ENCODE results near the gene KIR2DL4.
"Not testable (repeated sequence)": the region's sequence is repeated elsewhere in the genome, so short reads cannot be mapped to it uniquely, and the experiment has no call there.

Gene KIR2DL4

DNA sequence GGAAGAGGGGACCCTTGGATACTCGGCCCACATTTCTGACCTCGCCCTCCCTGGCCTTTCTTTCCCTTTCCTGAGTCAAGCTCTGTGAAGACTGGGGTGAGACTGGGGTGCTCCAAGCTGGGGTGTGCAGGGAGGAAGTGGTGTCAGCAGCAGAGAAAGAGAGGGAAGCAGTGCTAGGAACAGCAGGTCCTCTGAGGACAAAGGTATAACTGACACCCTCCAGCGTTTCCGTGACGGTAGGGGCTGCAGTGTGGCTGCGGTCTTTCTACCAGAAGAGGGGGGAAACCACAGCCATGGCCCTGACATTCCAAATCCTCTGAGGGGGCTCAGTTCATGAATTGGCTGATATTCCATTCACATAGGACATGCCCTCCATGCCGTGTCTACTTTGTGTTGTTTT is 47.9 kb downstream of the KIR2DL4 start:
- no peak overlapping the region for H2BK15ac ChIP-seq (ENCODE audit: low read length)

GRCh38 chr19:54855241-54855640 is 51.8 kb downstream of the KIR2DL4 start:
- peaks cover 0 to 11% of the 10 kb centered on the region in 2 donors for H3K9me3 ChIP-seq (replicated peaks in 1 of 2; ENCODE audit: control insufficient read depth in 2 of 2, insufficient read depth in 1 of 2, low read depth in 1 of 2, low read length in 2 of 2)
- H4K91ac ChIP-seq (ENCODE audit: low read depth, low read length, poor library complexity); H3K18ac ChIP-seq (ENCODE audit: low read length); H2BK15ac ChIP-seq (ENCODE audit: low read length); H3K4me1 ChIP-seq (ENCODE audit: control insufficient read depth in 2 of 2, insufficient read depth in 1 of 2, low read depth in 1 of 2, low read length in 2 of 2); H3K27me3 ChIP-seq (ENCODE audit: control insufficient read depth in 3 of 3, insufficient read depth in 3 of 3, low read depth in 1 of 3, low read length in 3 of 3); H3K9ac ChIP-seq (ENCODE audit: low read depth, low read length, poor library complexity); H3K4ac ChIP-seq (ENCODE audit: low read length); H3K27ac ChIP-seq (replicated peaks; ENCODE audit: low read length); H3K14ac ChIP-seq (ENCODE audit: low read length); H2BK12ac ChIP-seq (ENCODE audit: low read length); H4K8ac ChIP-seq (ENCODE audit: low read depth, low read length); H3K36me3 ChIP-seq (replicated peaks in 1 of 2; ENCODE audit: control insufficient read depth in 2 of 2, insufficient read depth in 2 of 2, low read length in 2 of 2); H2BK5ac ChIP-seq (ENCODE audit: low read length); H2AK5ac ChIP-seq (ENCODE audit: low read depth, low read length); H3K4me2 ChIP-seq (ENCODE audit: insufficient read depth, low read length, poor library complexity, severe bottlenecking); DNase-seq (ENCODE audit: low spot score); H3K79me1 ChIP-seq (ENCODE audit: low read depth, low read length); H2BK120ac ChIP-seq (ENCODE audit: low read depth, low read length); H3K23ac ChIP-seq (ENCODE audit: low read depth, low read length, poor library complexity); H2AFZ ChIP-seq (ENCODE audit: low read length); H3K4me3 ChIP-seq (ENCODE audit: low read length in 2 of 2): not testable (repeated sequence)
- no CpG with 5 or more reads among the region's 1 CpG for WGBS, 2 donors (ENCODE audit: extremely low coverage in 2 of 2, insufficient read length in 2 of 2, insufficient replicate concordance in 1 of 2)

More for the DNA sequence above, 47.9 kb downstream of the KIR2DL4 start:
- H3K23ac ChIP-seq (ENCODE audit: low read depth, low read length, poor library complexity) = no peak overlapping the region
- H3K9me3 ChIP-seq (replicated peaks in 1 of 2; ENCODE audit: control insufficient read depth in 2 of 2, insufficient read depth in 1 of 2, low read depth in 1 of 2, low read length in 2 of 2) = peaks cover 0 to 10% of the 10 kb centered on the region in 2 donors
- no peaks in the 10 kb centered on the region for H3K4me1 ChIP-seq (ENCODE audit: control insufficient read depth in 2 of 2, insufficient read depth in 1 of 2, low read depth in 1 of 2, low read length in 2 of 2)
- H4K8ac ChIP-seq (ENCODE audit: low read depth, low read length) = no peak overlapping the region
- no peak overlapping the region for H3K4ac ChIP-seq (ENCODE audit: low read length)
- no peak overlapping the region for H2AFZ ChIP-seq (ENCODE audit: low read length)
- peaks cover 0 to 8% (median 0%) of the 10 kb centered on the region in 3 experiments for H3K27me3 ChIP-seq (ENCODE audit: control insufficient read depth in 3 of 3, insufficient read depth in 3 of 3, low read depth in 1 of 3, low read length in 3 of 3)
- no peak overlapping the region for H2AK5ac ChIP-seq (ENCODE audit: low read depth, low read length)
- H2BK12ac ChIP-seq (ENCODE audit: low read length) = no peak overlapping the region
- H4K91ac ChIP-seq (ENCODE audit: low read depth, low read length, poor library complexity) = no peak overlapping the region
- H3K9ac ChIP-seq (ENCODE audit: low read depth, low read length, poor library complexity) = no peak overlapping the region
- WGBS, 2 donors (ENCODE audit: extremely low coverage in 2 of 2, insufficient read length in 2 of 2, insufficient replicate concordance in 1 of 2) = no CpG with 5 or more reads among the region's 7 CpGs
- H3K79me1 ChIP-seq (ENCODE audit: low read depth, low read length) = no peaks in the 10 kb centered on the region
- H3K4me3 ChIP-seq (ENCODE audit: low read length in 2 of 2) = no peak overlapping the region
- H3K14ac ChIP-seq (ENCODE audit: low read length) = no peak overlapping the region
- no peak for DNase-seq (ENCODE audit: low spot score)
- no peak overlapping the region for H2BK5ac ChIP-seq (ENCODE audit: low read length)
- H3K27ac ChIP-seq (replicated peaks; ENCODE audit: low read length) = no peak overlapping the region
- H3K36me3 ChIP-seq (replicated peaks in 1 of 2; ENCODE audit: control insufficient read depth in 2 of 2, insufficient read depth in 2 of 2, low read length in 2 of 2) = no peaks in the 10 kb centered on the region
- H3K4me2 ChIP-seq (ENCODE audit: insufficient read depth, low read length, poor library complexity, severe bottlenecking) = no peak overlapping the region
- no peak overlapping the region for H2BK120ac ChIP-seq (ENCODE audit: low read depth, low read length)
- no peak overlapping the region for H3K18ac ChIP-seq (ENCODE audit: low read length)

- not testable (repeated sequence) for H3K4ac ChIP-seq (ENCODE audit: low read length); H2BK12ac ChIP-seq (ENCODE audit: low read length); H2BK5ac ChIP-seq (ENCODE audit: low read length); H3K9ac ChIP-seq (ENCODE audit: low read depth, low read length, poor library complexity); H2BK15ac ChIP-seq (ENCODE audit: low read length); H4K91ac ChIP-seq (ENCODE audit: low read depth, low read length, poor library complexity); H3K36me3 ChIP-seq (replicated peaks in 1 of 2; ENCODE audit: control insufficient read depth in 2 of 2, insufficient read depth in 2 of 2, low read length in 2 of 2); H3K4me2 ChIP-seq (ENCODE audit: insufficient read depth, low read length, poor library complexity, severe bottlenecking); H2BK120ac ChIP-seq (ENCODE audit: low read depth, low read length); DNase-seq (ENCODE audit: low spot score); H3K27me3 ChIP-seq (ENCODE audit: control insufficient read depth in 3 of 3, insufficient read depth in 3 of 3, low read depth in 1 of 3, low read length in 3 of 3); H3K79me1 ChIP-seq (ENCODE audit: low read depth, low read length); H3K18ac ChIP-seq (ENCODE audit: low read length); H2AFZ ChIP-seq (ENCODE audit: low read length); H3K4me3 ChIP-seq (ENCODE audit: low read length in 2 of 2); H4K8ac ChIP-seq (ENCODE audit: low read depth, low read length); H3K23ac ChIP-seq (ENCODE audit: low read depth, low read length, poor library complexity); H3K27ac ChIP-seq (replicated peaks; ENCODE audit: low read length); H2AK5ac ChIP-seq (ENCODE audit: low read depth, low read length); H3K9me3 ChIP-seq (replicated peaks in 1 of 2; ENCODE audit: control insufficient read depth in 2 of 2, insufficient read depth in 1 of 2, low read depth in 1 of 2, low read length in 2 of 2); H3K14ac ChIP-seq (ENCODE audit: low read length); H3K4me1 ChIP-seq (ENCODE audit: control insufficient read depth in 2 of 2, insufficient read depth in 1 of 2, low read depth in 1 of 2, low read length in 2 of 2)
- no CpG with 5 or more reads among the region's 3 CpGs for whole genome bisulfite sequencing, 2 donors (ENCODE audit: extremely low coverage in 2 of 2, insufficient read length in 2 of 2, insufficient replicate concordance in 1 of 2)
These were observed 55.1 kb downstream of the KIR2DL4 start for GRCh38 chr19:54858476-54858875.

DNA sequence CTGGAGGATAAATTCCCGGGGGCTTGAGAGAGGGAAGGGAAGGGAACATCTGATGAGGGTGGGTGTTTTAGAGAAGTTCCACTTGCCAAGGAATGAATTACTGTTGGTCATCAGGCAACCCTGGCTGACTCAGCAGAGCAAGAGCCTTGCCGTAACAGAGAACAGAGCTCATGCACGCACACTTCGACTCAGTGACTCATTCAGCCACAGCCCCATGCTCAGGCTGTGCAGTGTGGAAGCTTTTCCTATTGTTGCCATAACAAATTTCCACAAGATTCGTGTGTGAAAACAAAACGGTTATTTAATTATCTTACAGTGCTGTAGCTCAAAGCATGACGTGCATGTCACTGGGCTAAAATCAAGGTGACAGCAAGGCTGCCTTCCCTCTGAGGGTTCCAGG is 56.0 kb downstream of the KIR2DL4 start:
- H3K36me3 ChIP-seq (replicated peaks in 1 of 2; ENCODE audit: control insufficient read depth in 2 of 2, insufficient read depth in 2 of 2, low read length in 2 of 2); H2AK5ac ChIP-seq (ENCODE audit: low read depth, low read length); H2BK15ac ChIP-seq (ENCODE audit: low read length); H3K23ac ChIP-seq (ENCODE audit: low read depth, low read length, poor library complexity); H3K14ac ChIP-seq (ENCODE audit: low read length); H3K79me1 ChIP-seq (ENCODE audit: low read depth, low read length); DNase-seq (ENCODE audit: low spot score); H4K8ac ChIP-seq (ENCODE audit: low read depth, low read length); H3K4me2 ChIP-seq (ENCODE audit: insufficient read depth, low read length, poor library complexity, severe bottlenecking); H2BK120ac ChIP-seq (ENCODE audit: low read depth, low read length); H3K18ac ChIP-seq (ENCODE audit: low read length); H3K4me3 ChIP-seq (ENCODE audit: low read length in 2 of 2); H3K9me3 ChIP-seq (replicated peaks in 1 of 2; ENCODE audit: control insufficient read depth in 2 of 2, insufficient read depth in 1 of 2, low read depth in 1 of 2, low read length in 2 of 2); H3K27me3 ChIP-seq (ENCODE audit: control insufficient read depth in 3 of 3, insufficient read depth in 3 of 3, low read depth in 1 of 3, low read length in 3 of 3); H3K9ac ChIP-seq (ENCODE audit: low read depth, low read length, poor library complexity); H4K91ac ChIP-seq (ENCODE audit: low read depth, low read length, poor library complexity); H2AFZ ChIP-seq (ENCODE audit: low read length); H3K4ac ChIP-seq (ENCODE audit: low read length); H3K27ac ChIP-seq (replicated peaks; ENCODE audit: low read length); H3K4me1 ChIP-seq (ENCODE audit: control insufficient read depth in 2 of 2, insufficient read depth in 1 of 2, low read depth in 1 of 2, low read length in 2 of 2); H2BK5ac ChIP-seq (ENCODE audit: low read length); H2BK12ac ChIP-seq (ENCODE audit: low read length): not testable (repeated sequence)
- no CpG with 5 or more reads among the region's 7 CpGs for WGBS, 2 donors (ENCODE audit: extremely low coverage in 2 of 2, insufficient read length in 2 of 2, insufficient replicate concordance in 1 of 2)
